AG10803 (cell line): ENCODE measurements around the gene EEFSEC.
A peak's percentile ranks its signal among the peaks of the same experiment; 100 is the strongest.

Source experiments
- DNase-seq: peaks from one replicate; pipeline ENCODE4 v3.0.0; 2010; ENCODE audit warnings: low read depth
- H3K4me3 ChIP-seq: 2 replicates; pipeline ENCODE4 v1.5.1; 2011; ENCODE audit warnings: mild to moderate bottlenecking, low read length, control low read depth
- CTCF ChIP-seq: conservative IDR thresholded peaks from 2 replicates; pipeline ENCODE4 v1.5.1; 2011; ENCODE audit warnings: mild to moderate bottlenecking, low read length, control low read depth, inconsistent platforms

Gene EEFSEC

DNA sequence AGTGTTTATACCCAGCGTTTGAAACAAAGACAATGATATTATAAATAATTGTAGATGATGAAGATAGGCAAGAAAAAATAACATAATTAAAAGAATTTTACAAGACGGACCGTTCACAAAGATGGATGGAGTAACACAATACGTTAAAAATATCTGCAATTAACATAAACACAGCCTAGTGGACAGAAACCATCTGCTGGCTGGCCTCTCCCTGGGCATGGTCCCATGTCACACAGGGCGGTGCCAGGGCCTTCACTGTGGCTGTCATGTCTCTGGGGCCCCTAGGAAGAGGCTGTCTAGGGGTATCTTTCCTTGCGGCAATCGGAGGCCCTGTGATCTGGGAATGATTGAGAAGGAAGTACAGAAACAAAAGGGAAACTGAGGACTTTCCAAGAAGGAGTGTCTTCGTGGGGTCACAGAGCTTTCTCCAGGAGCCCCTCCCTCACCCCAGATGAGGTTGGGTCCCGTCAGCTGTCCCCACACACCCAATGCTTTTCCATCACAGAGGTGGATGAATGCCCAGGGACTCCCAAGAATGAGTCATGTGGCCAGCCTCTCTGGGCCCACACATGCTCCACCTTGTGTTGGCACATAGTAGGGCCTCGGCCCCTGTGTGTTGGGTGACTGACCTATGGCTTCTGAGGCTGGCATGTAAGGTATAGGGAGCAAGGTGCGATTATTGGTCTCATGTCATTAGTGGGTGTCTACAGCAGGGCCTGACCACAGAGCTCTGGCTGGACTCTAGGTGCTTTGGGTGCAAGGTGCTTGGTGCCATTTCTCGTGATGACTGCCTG, 226.3 kb downstream of the EEFSEC start:
- no peak overlapping the region for H3K4me3 ChIP-seq
- no peak for TF ChIP-seq CTCF
- no peak for DNase-seq

GRCh38 chr3:128380295-128380694, 227.0 kb downstream of the EEFSEC start:
- H3K4me3 ChIP-seq = no peak overlapping the region
- no peak for TF ChIP-seq CTCF
- no peak for DNase-seq

DNA sequence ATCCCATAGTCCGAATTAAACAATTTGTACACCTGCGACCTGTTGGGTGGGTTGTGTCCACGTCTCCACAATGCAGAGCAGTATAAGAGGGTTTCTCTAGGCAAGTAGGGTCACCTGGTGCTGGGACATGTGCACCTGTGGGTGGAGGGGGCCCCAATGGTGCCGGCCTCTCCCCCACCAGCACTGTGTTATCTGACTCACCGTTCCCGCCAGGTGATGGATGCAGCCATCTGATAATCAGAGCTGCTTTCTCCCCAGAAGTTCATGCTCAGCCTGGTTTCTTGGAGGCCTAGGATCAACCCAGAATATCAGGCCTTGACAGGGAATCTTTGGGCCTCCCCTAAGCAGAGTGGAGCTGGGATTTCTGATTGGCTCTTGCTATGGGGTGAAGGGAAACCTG, 227.4 kb downstream of the EEFSEC start:
- DNase-seq = no peak
- no peak for TF ChIP-seq CTCF
- H3K4me3 ChIP-seq = no peak overlapping the region

GRCh38 chr3:128381609-128382008, 228.3 kb downstream of the EEFSEC start:
- no peak overlapping the region for H3K4me3 ChIP-seq
- DNase-seq = no peak
- no peak for TF ChIP-seq CTCF

GRCh38 chr3:128382221-128382807, 229.0 kb downstream of the EEFSEC start:
- H3K4me3 ChIP-seq = no peak overlapping the region
- no peak for TF ChIP-seq CTCF
- DNase-seq = no peak

GRCh38 chr3:128383316-128384235, 230.3 kb downstream of the EEFSEC start:
- DNase-seq = peak; percentile 41
- no peak for TF ChIP-seq CTCF
- no peak overlapping the region for H3K4me3 ChIP-seq
